ENCODE measurements around the gene FAF2. TPM values are rescaled to one million over a fixed set of nuclear protein-coding genes. Genes with fewer than 3 reads are reported as not detected.

FAF2 gene
- total and polyA plus RNA-seq, 5 donors, result 9.7 to 25.2 (median 18.3) TPM

GRCh38 chr5:176410486-176411180 is 37.6 kb upstream of the FAF2 start:
- no peaks in the 10 kb centered on the region for H3K27me3 ChIP-seq (ENCODE audit: control insufficient read depth, insufficient read depth)
- peak in 1 of 3 donors; percentile 29 for DNase-seq
- peaks cover 11% of the 10 kb centered on the region for H3K4me1 ChIP-seq (ENCODE audit: control insufficient read depth, insufficient read depth, low read length)
- 90% methylated on average over 5 of the region's 5 CpGs for WGBS
- H3K27ac ChIP-seq (ENCODE audit: low read length), result no peak overlapping the region
- intact Hi-C loops (cut with DNase I), result loop anchor here in 1 of 4 donors (10.0 kb wide), 1 partner anchor 124 kb away; the partner anchor contains the start of gene RNF44
- no peak for ATAC-seq
- H3K9me3 ChIP-seq (ENCODE audit: control insufficient read depth, low read length), result no peaks in the 10 kb centered on the region
- H3K4me3 ChIP-seq (ENCODE audit: low read length), result no peak overlapping the region

GRCh38 chr5:176412517-176413254 is 35.5 kb upstream of the FAF2 start:
- peak overlapping the region; percentile 65 for H3K27ac ChIP-seq (ENCODE audit: low read length)
- no peaks in the 10 kb centered on the region for H3K9me3 ChIP-seq (ENCODE audit: control insufficient read depth, low read length)
- no peaks in the 10 kb centered on the region for H3K27me3 ChIP-seq (ENCODE audit: control insufficient read depth, insufficient read depth)
- ATAC-seq (no peak), DNase-seq (no peak)
- intact Hi-C loops (cut with DNase I), result loop anchor here in 1 of 4 donors (10.0 kb wide), 1 partner anchor 122 kb away; the partner anchor contains the start of gene RNF44
- peaks cover 11% of the 10 kb centered on the region for H3K4me1 ChIP-seq (ENCODE audit: control insufficient read depth, insufficient read depth, low read length)
- 69% methylated on average over 10 of the region's 10 CpGs for WGBS
- no peak overlapping the region for H3K4me3 ChIP-seq (ENCODE audit: low read length)

- Histone ChIP-seq H3K27me3 (ENCODE audit: control insufficient read depth, insufficient read depth) (no peaks in the 10 kb centered on the region), H3K4me1 (ENCODE audit: control insufficient read depth, insufficient read depth, low read length) (peaks cover 11% of the 10 kb centered on the region), H3K9me3 (ENCODE audit: control insufficient read depth, low read length) (no peaks in the 10 kb centered on the region), H3K27ac (ENCODE audit: low read length) (peak overlapping the region; percentile 65), H3K4me3 (ENCODE audit: low read length) (no peak overlapping the region)
- peak; percentile 36 to 47 for ATAC-seq
- DNase-seq, result peak; percentile 77 to 83 (median 78)
- WGBS, result 33% methylated on average over 2 of the region's 2 CpGs
- intact Hi-C loops (cut with DNase I), result loop anchor here in 1 of 4 donors (10.0 kb wide), 1 partner anchor 122 kb away; the partner anchor contains the start of gene RNF44
Observed at GRCh38 chr5:176413255-176413565, 35.0 kb upstream of the FAF2 start.

- Histone ChIP-seq H3K27ac (ENCODE audit: low read length) (peak overlapping the region; percentile 32), H3K9me3 (ENCODE audit: control insufficient read depth, low read length) (no peaks in the 10 kb centered on the region), H3K4me3 (ENCODE audit: low read length) (no peak overlapping the region), H3K27me3 (ENCODE audit: control insufficient read depth, insufficient read depth) (no peaks in the 10 kb centered on the region), H3K4me1 (ENCODE audit: control insufficient read depth, insufficient read depth, low read length) (peaks cover 11% of the 10 kb centered on the region)
- 82% methylated on average over 7 of the region's 7 CpGs for WGBS
- intact Hi-C loops (cut with DNase I), result loop anchor here in 1 of 4 donors (10.0 kb wide), 1 partner anchor 121 kb away; the partner anchor contains the start of gene RNF44
- DNase-seq, result peak in 1 of 3 donors; percentile 54
- ATAC-seq, result no peak
Observed at GRCh38 chr5:176413709-176414191, 34.4 kb upstream of the FAF2 start.

GRCh38 chr5:176414704-176415103 is 33.5 kb upstream of the FAF2 start:
- intact Hi-C loops (cut with DNase I), result loop anchor here in 1 of 4 donors (10.0 kb wide), 1 partner anchor 120 kb away; the partner anchor contains the start of gene RNF44
- no peak for DNase-seq
- H3K4me3 ChIP-seq (ENCODE audit: low read length), result no peak overlapping the region
- H3K9me3 ChIP-seq (ENCODE audit: control insufficient read depth, low read length), result no peaks in the 10 kb centered on the region
- H3K27me3 ChIP-seq (ENCODE audit: control insufficient read depth, insufficient read depth), result no peaks in the 10 kb centered on the region
- WGBS, result 73% methylated on average over 3 of the region's 3 CpGs
- H3K27ac ChIP-seq (ENCODE audit: low read length), result no peak overlapping the region
- ATAC-seq, result no peak
- H3K4me1 ChIP-seq (ENCODE audit: control insufficient read depth, insufficient read depth, low read length), result peaks cover 11% of the 10 kb centered on the region

GRCh38 chr5:176415240-176415951 is 32.8 kb upstream of the FAF2 start:
- DNase-seq (no peak), ATAC-seq (no peak)
- Histone ChIP-seq H3K27me3 (ENCODE audit: control insufficient read depth, insufficient read depth) (no peaks in the 10 kb centered on the region), H3K9me3 (ENCODE audit: control insufficient read depth, low read length) (no peaks in the 10 kb centered on the region), H3K4me3 (ENCODE audit: low read length) (peak overlapping the region; percentile 93), H3K4me1 (ENCODE audit: control insufficient read depth, insufficient read depth, low read length) (peaks cover 11% of the 10 kb centered on the region), H3K27ac (ENCODE audit: low read length) (peak overlapping the region; percentile 82)
- intact Hi-C loops (cut with DNase I), result loop anchor here in 1 of 4 donors (10.0 kb wide), 1 partner anchor 119 kb away; the partner anchor contains the start of gene RNF44
- 64% methylated on average over 13 of the region's 13 CpGs for WGBS

- WGBS, result 2% methylated on average over 107 of the region's 107 CpGs
Observed at GRCh38 chr5:176415952-176416924, 31.9 kb upstream of the FAF2 start, which contains the start of gene CLTB. Gene CLTB (minus strand): TSS chr5:176416539. CDS start chr5:176416363, 176 bp downstream.

GRCh38 chr5:176416965-176417364 is 31.2 kb upstream of the FAF2 start:
- peaks cover 11% of the 10 kb centered on the region for H3K4me1 ChIP-seq (ENCODE audit: control insufficient read depth, insufficient read depth, low read length)
- H3K27me3 ChIP-seq (ENCODE audit: control insufficient read depth, insufficient read depth), result no peaks in the 10 kb centered on the region
- 72% methylated on average over 11 of the region's 11 CpGs for WGBS
- no peak overlapping the region for H3K27ac ChIP-seq (ENCODE audit: low read length)
- no peak for ATAC-seq
- DNase-seq, result peak in 1 of 3 donors; percentile 27
- intact Hi-C loops (cut with DNase I), result loop anchor here in 1 of 4 donors (2.0 to 10.0 kb wide), 2 partner anchors 30 to 118 kb away; partner anchors contain the start of gene RNF44
- H3K4me3 ChIP-seq (ENCODE audit: low read length), result no peak overlapping the region
- H3K9me3 ChIP-seq (ENCODE audit: control insufficient read depth, low read length), result no peaks in the 10 kb centered on the region

More at GRCh38 chr5:176415952-176416924, 31.9 kb upstream of the FAF2 start, which contains the start of gene CLTB:
- Histone ChIP-seq H3K4me1 (ENCODE audit: control insufficient read depth, insufficient read depth, low read length) (peaks cover 11% of the 10 kb centered on the region), H3K9me3 (ENCODE audit: control insufficient read depth, low read length) (no peaks in the 10 kb centered on the region), H3K27me3 (ENCODE audit: control insufficient read depth, insufficient read depth) (no peaks in the 10 kb centered on the region), H3K4me3 (ENCODE audit: low read length) (peak within 1 kb of the TSS; percentile 93), H3K27ac (ENCODE audit: low read length) (peak within 1 kb of the TSS; percentile 82)
- ATAC-seq, result peak; percentile 94 to 96
- DNase-seq, result peak; percentile 91 to 97 (median 97)
- intact Hi-C loops (cut with DNase I), result loop anchor here in 1 of 4 donors (2.0 to 10.0 kb wide), 2 partner anchors 31 to 119 kb away; partner anchors contain the start of gene RNF44

- H3K4me3 ChIP-seq (ENCODE audit: low read length), result no peak overlapping the region
- H3K4me1 ChIP-seq (ENCODE audit: control insufficient read depth, insufficient read depth, low read length), result peaks cover 6% of the 10 kb centered on the region
- DNase-seq (peak in 1 of 3 donors; percentile 30), ATAC-seq (no peak)
- H3K27ac ChIP-seq (ENCODE audit: low read length), result no peak overlapping the region
- no peaks in the 10 kb centered on the region for H3K27me3 ChIP-seq (ENCODE audit: control insufficient read depth, insufficient read depth)
- intact Hi-C loops (cut with DNase I), result loop anchor here in 1 of 4 donors (10.0 kb wide), 1 partner anchor 117 kb away; the partner anchor contains the start of gene RNF44
- 79% methylated on average over 9 of the region's 9 CpGs for WGBS
- no peaks in the 10 kb centered on the region for H3K9me3 ChIP-seq (ENCODE audit: control insufficient read depth, low read length)
Observed at GRCh38 chr5:176418251-176418650, 29.9 kb upstream of the FAF2 start.
